SK-N-MC (cell line): ENCODE measurements around the gene SLFN12L.

Source experiments
- EZH2 ChIP-seq: fragments of 200-600 bp; sonication (generic); IDR thresholded peaks from one replicate; pipeline ENCODE4 v1.6.1; 2017; ENCODE audit warnings: antibody characterized with exemption
- POLR2AphosphoS5 ChIP-seq: IDR thresholded peaks from 2 replicates; pipeline ENCODE4 v1.6.1; 2012; ENCODE audit warnings: mild to moderate bottlenecking, low read depth, low read length, borderline replicate concordance

- TF ChIP-seq POLR2AphosphoS5 (no peak), EZH2 (no peak)
Measured at GRCh38 chr17:35534576-35535093, 2.8 kb downstream of the SLFN12L start.
